Smooth muscle cell of the coronary artery (primary cell): Measurements from ENCODE around the gene SLC2A9. TPM values are rescaled to one million over a fixed set of nuclear protein-coding genes. Genes with fewer than 3 reads are reported as not detected.

ENCODE experiments used
- total RNA-seq: library from RNA; depleted of rRNA; stranded (reverse); fragments of >200 nt; gene quantifications from 2 replicates; pipeline ENCODE4 v1.2.3, GENCODE V29; 2014; ENCODE audit warnings: low replicate concordance

The SLC2A9 gene
- total RNA-seq: 0.75 and 4.0 TPM in 2 replicates

GRCh38 chr4:10020871-10021652 is at the start of gene SLC2A9:
Gene SLC2A9, minus strand, starts transcription at chr4:10021497. Its CDS starts 68 bp downstream, at chr4:10021429.

GRCh38 chr4:9781343-9782135 is 239.8 kb downstream of the SLC2A9 start, which contains the start of gene DRD5:
Gene DRD5, plus strand, starts transcription at chr4:9781634. Its CDS starts 396 bp downstream, at chr4:9782030.

Other genes starting within 250 kb of the SLC2A9 start
- not detected in 2 replicates for gene DRD5, start 239.9 kb downstream of the SLC2A9 start, total RNA-seq
- gene WDR1, start 95.3 kb upstream of the SLC2A9 start, total RNA-seq: 401 and 681 TPM in 2 replicates